Measurements from ENCODE around the gene NCOR1. TPM values are rescaled to one million over a fixed set of nuclear protein-coding genes. Genes with fewer than 3 reads are reported as not detected.

NCOR1 gene
- total RNA-seq, 1 experiment from 2014 or later, result 171 TPM

GRCh38 chr17:16131593-16131992 lies 83.7 kb downstream of the NCOR1 start:
- H3K4me2 ChIP-seq, result no peak overlapping the region
- H2AFZ ChIP-seq, result no peak overlapping the region
- H3K36me3 ChIP-seq (ENCODE audit: low read depth), result no peaks in the 10 kb centered on the region
- BruUV-seq (replicated peaks), result no TSS peak
- H3K9me3 ChIP-seq (ENCODE audit: insufficient read depth, low read depth), result no peaks in the 10 kb centered on the region
- TF ChIP-seq CTCF (conservative IDR thresholded peaks at IDR 0.05), result no peak
- TF ChIP-seq EZH2 (IDR thresholded peaks at IDR 0.05; ENCODE audit: low read depth), result no peak
- no peak overlapping the region for H3K27ac ChIP-seq
- no peaks in the 10 kb centered on the region for H3K79me2 ChIP-seq (ENCODE audit: low read depth)
- CTCF ChIA-PET, result no interaction called here
- no peaks in the 10 kb centered on the region for H3K4me1 ChIP-seq (replicated peaks; ENCODE audit: insufficient read depth)
- no peak overlapping the region for H3K4me3 ChIP-seq
- peaks cover 9% of the 10 kb centered on the region; the same call in 1 of the 2 replicates for H3F3A ChIP-seq (ENCODE audit: insufficient read depth, low read depth)
- no peaks in the 10 kb centered on the region for H4K20me1 ChIP-seq (ENCODE audit: insufficient read depth)
- H3K27me3 ChIP-seq (ENCODE audit: insufficient read depth, low read depth), result no peaks in the 10 kb centered on the region
- no peaks in the 10 kb centered on the region for H3K9me2 ChIP-seq (ENCODE audit: insufficient read depth)
- POLR2A ChIA-PET (ENCODE audit: unreplicated experiment), result no interaction called here
- no peak for DNase-seq
- intact Hi-C loops (cut with micrococcal nuclease; ENCODE audit: unreplicated experiment), result no loop called here

GRCh38 chr17:16129441-16130205 lies 85.7 kb downstream of the NCOR1 start:
- BruUV-seq (replicated peaks), result no TSS peak
- no peak overlapping the region for H2AFZ ChIP-seq
- DNase-seq, result no peak
- POLR2A ChIA-PET (ENCODE audit: unreplicated experiment), result no interaction called here
- no peak overlapping the region for H3K4me3 ChIP-seq
- H3K36me3 ChIP-seq (ENCODE audit: low read depth), result no peaks in the 10 kb centered on the region
- H3K9me2 ChIP-seq (ENCODE audit: insufficient read depth), result no peaks in the 10 kb centered on the region
- no peak overlapping the region for H3K27ac ChIP-seq
- H3F3A ChIP-seq (ENCODE audit: insufficient read depth, low read depth), result peaks cover 9% of the 10 kb centered on the region; the same call in 1 of the 2 replicates
- CTCF ChIA-PET, result no interaction called here
- H3K4me2 ChIP-seq, result no peak overlapping the region
- no peaks in the 10 kb centered on the region for H4K20me1 ChIP-seq (ENCODE audit: insufficient read depth)
- no peaks in the 10 kb centered on the region for H3K9me3 ChIP-seq (ENCODE audit: insufficient read depth, low read depth)
- no peaks in the 10 kb centered on the region for H3K27me3 ChIP-seq (ENCODE audit: insufficient read depth, low read depth)
- no peaks in the 10 kb centered on the region for H3K79me2 ChIP-seq (ENCODE audit: low read depth)
- intact Hi-C loops (cut with micrococcal nuclease; ENCODE audit: unreplicated experiment), result no loop called here
- no peaks in the 10 kb centered on the region for H3K4me1 ChIP-seq (replicated peaks; ENCODE audit: insufficient read depth)
- no peak for TF ChIP-seq CTCF (conservative IDR thresholded peaks at IDR 0.05)
- TF ChIP-seq EZH2 (IDR thresholded peaks at IDR 0.05; ENCODE audit: low read depth), result no peak

- no peaks in the 10 kb centered on the region for H3K4me1 ChIP-seq (replicated peaks; ENCODE audit: insufficient read depth)
- intact Hi-C loops (cut with micrococcal nuclease; ENCODE audit: unreplicated experiment), result no loop called here
- peaks cover 10% of the 10 kb centered on the region; the same call in 1 of the 2 replicates for H3K36me3 ChIP-seq (ENCODE audit: low read depth)
- no peaks in the 10 kb centered on the region for H4K20me1 ChIP-seq (ENCODE audit: insufficient read depth)
- H3K4me2 ChIP-seq, result no peak overlapping the region
- no peaks in the 10 kb centered on the region for H3K27me3 ChIP-seq (ENCODE audit: insufficient read depth, low read depth)
- POLR2A ChIA-PET (ENCODE audit: unreplicated experiment), result no interaction called here
- DNase-seq, result no peak
- no peak overlapping the region for H2AFZ ChIP-seq
- no peaks in the 10 kb centered on the region for H3K79me2 ChIP-seq (ENCODE audit: low read depth)
- no TSS peak for BruUV-seq (replicated peaks)
- H3K27ac ChIP-seq, result no peak overlapping the region
- no peaks in the 10 kb centered on the region for H3K9me3 ChIP-seq (ENCODE audit: insufficient read depth, low read depth)
- peaks cover 9% of the 10 kb centered on the region; the same call in 1 of the 2 replicates for H3F3A ChIP-seq (ENCODE audit: insufficient read depth, low read depth)
- H3K9me2 ChIP-seq (ENCODE audit: insufficient read depth), result no peaks in the 10 kb centered on the region
- TF ChIP-seq EZH2 (IDR thresholded peaks at IDR 0.05; ENCODE audit: low read depth) (no peak), CTCF (conservative IDR thresholded peaks at IDR 0.05) (no peak)
- CTCF ChIA-PET, result interaction anchor here (0.7 kb wide), 1 partner anchor 172 kb away, joined by 3 read pairs; no protein-coding TSS in a partner anchor
- no peak overlapping the region for H3K4me3 ChIP-seq
Observed at GRCh38 chr17:16123531-16123930, 91.8 kb downstream of the NCOR1 start.
